Stimulated activated memory B cell treated with anti-CD40 and anti-IgM and Interleukin-4, amounts not matched to agents 10 μg/mL and 1 μg/mL and 100 μg/mL, for 72 hours (primary cell): Measurements from ENCODE around the gene C1orf21.
A peak's percentile ranks its signal among the peaks of the same experiment; 100 is the strongest.

Experiments used
- ATAC-seq: fragments of 150-1000 bp; cut with Tn5 transposase; 2 replicates; pipeline ENCODE4 v1.10.0; 2021
- H3K27ac Mint-ChIP-seq: one replicate; pipeline ENCODE4 v1.8.0; 2022; ENCODE audit warnings: mild to moderate bottlenecking, mixed read lengths
- H3K27me3 Mint-ChIP-seq: one replicate; pipeline ENCODE4 v1.8.0; 2022; ENCODE audit warnings: mixed read lengths
- H3K36me3 Mint-ChIP-seq: one replicate; pipeline ENCODE4 v1.8.0; 2022; ENCODE audit warnings: mixed read lengths
- H3K4me1 Mint-ChIP-seq: one replicate; pipeline ENCODE4 v1.8.0; 2022; ENCODE audit warnings: mixed read lengths
- H3K4me3 Mint-ChIP-seq: one replicate; pipeline ENCODE4 v1.8.0; 2022; ENCODE audit warnings: mild to moderate bottlenecking, moderate library complexity, mixed read lengths
- H3K9me3 Mint-ChIP-seq: one replicate; pipeline ENCODE4 v1.8.0; 2022; ENCODE audit warnings: mixed read lengths

The C1orf21 gene

GRCh38 chr1:184373155-184373554 is 13.7 kb upstream of the C1orf21 start:
- H3K4me1 Mint-ChIP-seq = no peaks in the 10 kb centered on the region
- H3K36me3 Mint-ChIP-seq = no peaks in the 10 kb centered on the region
- H3K4me3 Mint-ChIP-seq = no peak overlapping the region
- ATAC-seq = peak; percentile 6
- H3K27ac Mint-ChIP-seq = no peak overlapping the region
- H3K27me3 Mint-ChIP-seq = peaks cover 22% of the 10 kb centered on the region
- no peaks in the 10 kb centered on the region for H3K9me3 Mint-ChIP-seq

DNA sequence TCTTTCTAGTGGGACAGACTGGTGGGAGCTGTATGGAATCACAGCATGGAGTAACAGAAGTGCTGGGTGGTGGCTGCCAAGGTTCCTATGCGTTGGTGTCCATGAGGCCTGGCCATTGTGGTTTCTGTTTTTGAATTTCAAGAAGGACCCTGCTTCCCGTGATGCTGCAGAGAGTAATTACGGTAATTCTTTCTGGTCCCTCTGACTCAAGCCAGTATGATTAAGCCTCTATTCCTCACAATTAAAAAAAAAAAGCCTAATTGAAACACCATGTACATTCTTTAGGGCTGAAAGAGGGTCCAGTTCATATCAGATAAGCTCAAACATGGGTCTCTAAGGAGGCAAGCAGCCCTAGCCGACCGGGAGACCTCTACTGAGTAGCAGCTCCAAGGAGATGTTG is 10.5 kb upstream of the C1orf21 start:
- Mint-ChIP-seq H3K36me3 (no peaks in the 10 kb centered on the region), H3K9me3 (no peaks in the 10 kb centered on the region), H3K4me3 (no peak overlapping the region), H3K27me3 (peaks cover 27% of the 10 kb centered on the region), H3K4me1 (no peaks in the 10 kb centered on the region), H3K27ac (no peak overlapping the region)
- ATAC-seq = no peak

- Mint-ChIP-seq H3K27ac (no peak overlapping the region), H3K4me3 (no peak overlapping the region), H3K27me3 (peaks cover 42% of the 10 kb centered on the region), H3K4me1 (no peaks in the 10 kb centered on the region), H3K9me3 (no peaks in the 10 kb centered on the region), H3K36me3 (no peaks in the 10 kb centered on the region)
- no peak for ATAC-seq
Measured at GRCh38 chr1:184379111-184379752, 7.6 kb upstream of the C1orf21 start.

- H3K4me1 Mint-ChIP-seq = peaks cover 3% of the 10 kb centered on the region
- no peak overlapping the region for H3K27ac Mint-ChIP-seq
- H3K4me3 Mint-ChIP-seq = no peak overlapping the region
- no peak for ATAC-seq
- H3K9me3 Mint-ChIP-seq = no peaks in the 10 kb centered on the region
- no peaks in the 10 kb centered on the region for H3K36me3 Mint-ChIP-seq
- H3K27me3 Mint-ChIP-seq = peaks cover 54% of the 10 kb centered on the region
Measured at GRCh38 chr1:184380468-184380867, 6.4 kb upstream of the C1orf21 start.

DNA sequence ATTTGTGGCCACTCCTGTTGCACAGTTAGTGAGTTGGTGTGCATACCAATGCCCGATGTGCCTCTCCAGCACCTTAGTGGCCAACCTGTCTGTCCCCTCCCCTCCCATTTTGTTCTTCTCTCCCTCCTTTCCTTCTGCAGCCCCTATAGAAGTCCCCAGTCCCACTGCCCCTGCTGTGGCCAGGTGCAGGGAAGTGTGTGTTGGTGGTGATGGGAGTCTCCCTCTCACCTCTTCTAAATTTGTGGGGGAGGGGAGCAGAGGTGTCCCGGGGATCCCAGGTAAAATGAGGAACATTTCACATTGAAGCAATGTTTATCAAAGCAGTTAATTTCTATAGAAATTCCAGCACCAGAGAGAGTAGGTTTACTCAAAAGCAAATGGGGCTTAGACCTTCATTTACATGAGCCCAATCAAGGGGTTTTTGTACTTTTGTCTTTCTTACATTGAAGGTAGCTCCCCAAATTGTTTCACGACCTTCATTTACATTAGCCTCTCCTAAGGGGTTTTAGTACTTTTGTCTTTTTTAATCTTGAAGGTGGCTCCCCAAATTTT is 3.0 kb upstream of the C1orf21 start:
- ATAC-seq = no peak
- Mint-ChIP-seq H3K4me3 (no peak overlapping the region), H3K9me3 (no peaks in the 10 kb centered on the region), H3K27ac (no peak overlapping the region), H3K4me1 (peaks cover 29% of the 10 kb centered on the region), H3K27me3 (peaks cover 73% of the 10 kb centered on the region), H3K36me3 (no peaks in the 10 kb centered on the region)

GRCh38 chr1:184385865-184386311 is 941 bp upstream of the C1orf21 start:
- Mint-ChIP-seq H3K4me3 (peak overlapping the region; percentile 69), H3K36me3 (no peaks in the 10 kb centered on the region), H3K9me3 (no peaks in the 10 kb centered on the region), H3K27ac (no peak overlapping the region), H3K4me1 (peaks cover 29% of the 10 kb centered on the region), H3K27me3 (peaks cover 83% of the 10 kb centered on the region)
- no peak for ATAC-seq

DNA sequence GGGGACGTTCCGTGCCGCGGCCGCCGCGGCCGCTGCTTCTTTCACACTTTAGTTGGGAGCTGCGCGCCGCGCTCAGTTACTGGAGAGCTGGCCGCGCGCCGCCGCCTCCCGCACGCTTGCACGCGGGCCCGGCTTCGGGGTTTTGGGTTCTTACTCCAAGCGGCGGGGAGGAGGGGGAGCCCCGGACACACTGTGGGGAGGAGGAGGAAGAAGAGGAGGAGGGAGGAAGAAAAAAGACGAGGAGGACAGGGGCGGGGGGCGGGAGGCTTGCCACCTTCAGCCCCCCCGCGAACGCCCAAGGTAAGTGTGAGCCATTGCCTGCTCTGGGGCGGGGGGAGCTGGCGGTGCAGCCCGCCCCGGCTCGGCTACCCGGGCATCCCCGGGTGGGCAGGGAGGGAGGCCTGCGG is 243 bp downstream of the C1orf21 start:
- Mint-ChIP-seq H3K36me3 (no peaks in the 10 kb centered on the region), H3K4me1 (peaks cover 29% of the 10 kb centered on the region), H3K27ac (no peak overlapping the region), H3K9me3 (no peaks in the 10 kb centered on the region), H3K27me3 (peaks cover 72% of the 10 kb centered on the region), H3K4me3 (peak overlapping the region; percentile 92)
- no peak for ATAC-seq

GRCh38 chr1:184387476-184388318 is 868 bp downstream of the C1orf21 start:
- no peak overlapping the region for H3K27ac Mint-ChIP-seq
- no peaks in the 10 kb centered on the region for H3K36me3 Mint-ChIP-seq
- no peak for ATAC-seq
- no peaks in the 10 kb centered on the region for H3K9me3 Mint-ChIP-seq
- peaks cover 69% of the 10 kb centered on the region for H3K27me3 Mint-ChIP-seq
- H3K4me3 Mint-ChIP-seq = peak overlapping the region; percentile 63
- H3K4me1 Mint-ChIP-seq = peaks cover 29% of the 10 kb centered on the region

DNA sequence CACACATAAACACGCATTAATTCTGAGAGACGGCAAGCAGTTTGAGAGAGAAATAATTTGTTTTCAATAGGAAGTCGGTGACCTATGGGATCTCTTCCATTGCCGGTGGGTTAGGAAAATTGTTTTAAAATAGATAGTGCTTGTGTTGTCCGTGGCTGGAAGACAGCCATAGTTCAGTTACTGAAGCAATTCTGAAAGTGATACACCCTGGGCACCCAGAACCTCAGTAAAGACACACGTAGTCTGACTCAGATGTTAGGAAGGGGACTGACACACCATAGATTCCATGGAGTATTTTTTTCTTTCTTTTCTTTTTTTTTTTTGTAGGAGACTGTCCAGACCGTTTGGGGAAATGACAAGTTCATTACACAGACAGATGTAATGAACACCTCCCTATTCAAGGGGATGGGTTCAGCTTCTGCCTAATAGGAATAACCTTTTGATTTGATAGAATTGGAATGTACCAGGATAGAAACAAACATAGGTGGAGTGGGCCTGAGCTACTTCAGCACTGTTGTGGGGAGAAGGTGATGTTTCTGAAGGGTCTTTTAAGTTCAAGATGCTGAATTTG is 1.6 kb downstream of the C1orf21 start:
- peaks cover 29% of the 10 kb centered on the region for H3K4me1 Mint-ChIP-seq
- H3K27me3 Mint-ChIP-seq = peaks cover 64% of the 10 kb centered on the region
- H3K27ac Mint-ChIP-seq = no peak overlapping the region
- H3K36me3 Mint-ChIP-seq = no peaks in the 10 kb centered on the region
- no peaks in the 10 kb centered on the region for H3K9me3 Mint-ChIP-seq
- H3K4me3 Mint-ChIP-seq = peak overlapping the region; percentile 63
- ATAC-seq = no peak

DNA sequence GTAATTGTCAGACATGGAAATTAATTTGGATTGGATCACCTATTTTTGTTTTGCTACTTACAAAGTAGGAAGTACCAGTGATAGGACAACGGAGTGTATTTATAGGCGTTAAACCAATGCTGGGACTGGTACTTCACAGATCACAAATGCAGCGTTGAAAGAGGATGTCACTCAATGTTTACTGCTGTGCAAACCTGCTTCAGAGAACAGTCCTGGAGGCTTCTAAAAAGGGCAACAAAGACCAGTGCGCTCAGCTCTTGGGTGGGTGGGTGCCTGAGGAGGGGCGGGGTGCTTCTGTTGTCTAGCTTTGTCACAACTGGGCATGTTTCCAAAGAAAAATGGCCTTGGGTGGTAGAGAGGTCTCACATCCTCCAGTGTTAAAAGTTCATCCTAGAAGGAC is 2.1 kb downstream of the C1orf21 start:
- no peak for ATAC-seq
- no peak overlapping the region for H3K27ac Mint-ChIP-seq
- H3K4me1 Mint-ChIP-seq = peaks cover 29% of the 10 kb centered on the region
- peaks cover 58% of the 10 kb centered on the region for H3K27me3 Mint-ChIP-seq
- H3K36me3 Mint-ChIP-seq = no peaks in the 10 kb centered on the region
- no peaks in the 10 kb centered on the region for H3K9me3 Mint-ChIP-seq
- no peak overlapping the region for H3K4me3 Mint-ChIP-seq

DNA sequence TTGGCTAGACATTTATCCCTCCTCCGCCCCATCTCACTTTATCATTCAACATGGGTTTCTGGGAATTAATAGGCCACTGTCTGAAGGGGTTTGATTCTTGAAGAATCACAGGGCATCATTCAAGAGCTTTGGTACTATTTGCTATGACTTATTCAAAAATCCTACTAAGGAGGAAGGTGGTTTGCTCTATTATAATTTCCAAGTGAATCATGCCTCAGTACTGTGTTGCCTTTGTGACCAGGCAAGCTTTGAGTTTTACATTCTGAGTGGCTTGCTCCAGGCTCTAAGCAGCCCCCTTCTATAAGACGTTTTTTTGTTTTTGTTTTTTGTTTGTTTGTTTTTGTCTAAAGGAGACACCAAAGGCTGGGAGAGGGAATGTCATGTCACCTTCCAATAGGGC is 2.6 kb downstream of the C1orf21 start:
- peaks cover 54% of the 10 kb centered on the region for H3K27me3 Mint-ChIP-seq
- H3K36me3 Mint-ChIP-seq = no peaks in the 10 kb centered on the region
- no peak for ATAC-seq
- peaks cover 29% of the 10 kb centered on the region for H3K4me1 Mint-ChIP-seq
- H3K9me3 Mint-ChIP-seq = no peaks in the 10 kb centered on the region
- H3K4me3 Mint-ChIP-seq = no peak overlapping the region
- H3K27ac Mint-ChIP-seq = no peak overlapping the region

GRCh38 chr1:184390889-184391288 is 4.1 kb downstream of the C1orf21 start:
- Mint-ChIP-seq H3K9me3 (no peaks in the 10 kb centered on the region), H3K27me3 (peaks cover 39% of the 10 kb centered on the region), H3K4me3 (no peak overlapping the region), H3K4me1 (peaks cover 21% of the 10 kb centered on the region), H3K27ac (no peak overlapping the region), H3K36me3 (no peaks in the 10 kb centered on the region)
- ATAC-seq = no peak

- Mint-ChIP-seq H3K9me3 (no peaks in the 10 kb centered on the region), H3K27ac (no peak overlapping the region), H3K27me3 (peaks cover 30% of the 10 kb centered on the region), H3K4me1 (peaks cover 15% of the 10 kb centered on the region), H3K4me3 (no peak overlapping the region), H3K36me3 (no peaks in the 10 kb centered on the region)
- ATAC-seq = no peak
Measured at GRCh38 chr1:184392067-184392466, 5.2 kb downstream of the C1orf21 start.

DNA sequence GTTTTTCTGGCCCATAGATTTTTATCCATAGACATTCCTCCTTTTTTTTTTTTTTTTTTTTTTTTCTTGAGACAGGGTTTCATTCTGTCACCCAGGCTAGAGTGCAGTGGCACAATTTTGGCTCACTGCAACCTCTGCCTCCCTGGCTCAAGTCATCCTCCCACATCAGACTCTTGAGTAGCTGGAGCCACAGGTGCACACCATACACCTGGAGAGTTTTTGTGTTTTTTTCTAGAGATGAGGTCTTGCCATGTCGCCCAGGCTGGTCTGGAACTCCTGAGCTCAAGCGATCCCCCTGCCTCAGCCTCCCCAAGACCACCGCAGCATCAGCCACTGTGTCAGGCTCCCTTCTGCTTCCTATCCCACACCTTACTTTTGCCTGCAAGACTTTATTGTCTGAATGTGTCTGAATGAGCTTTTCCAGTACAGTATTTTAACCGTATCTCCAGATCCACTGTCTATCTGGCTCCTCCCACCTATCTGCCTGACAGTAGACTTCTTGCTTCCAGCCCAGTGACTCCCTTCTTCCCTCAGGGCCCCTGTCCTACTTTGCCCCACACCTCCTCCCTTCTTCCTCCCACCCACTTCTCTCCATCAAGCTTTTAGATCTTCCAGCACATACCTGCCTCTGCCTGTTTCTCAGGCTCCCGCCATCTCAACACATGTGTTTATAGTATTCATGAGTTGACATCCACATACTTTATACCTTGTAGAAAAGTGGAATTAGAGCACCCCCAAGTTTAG is 6.1 kb downstream of the C1orf21 start:
- H3K9me3 Mint-ChIP-seq = no peaks in the 10 kb centered on the region
- peaks cover 8% of the 10 kb centered on the region for H3K4me1 Mint-ChIP-seq
- ATAC-seq = no peak
- H3K36me3 Mint-ChIP-seq = no peaks in the 10 kb centered on the region
- peaks cover 21% of the 10 kb centered on the region for H3K27me3 Mint-ChIP-seq
- no peak overlapping the region for H3K27ac Mint-ChIP-seq
- no peak overlapping the region for H3K4me3 Mint-ChIP-seq

GRCh38 chr1:184393962-184394361 is 7.1 kb downstream of the C1orf21 start:
- H3K27me3 Mint-ChIP-seq = peaks cover 11% of the 10 kb centered on the region
- H3K9me3 Mint-ChIP-seq = no peaks in the 10 kb centered on the region
- H3K4me3 Mint-ChIP-seq = no peak overlapping the region
- no peak overlapping the region for H3K27ac Mint-ChIP-seq
- no peaks in the 10 kb centered on the region for H3K4me1 Mint-ChIP-seq
- no peaks in the 10 kb centered on the region for H3K36me3 Mint-ChIP-seq
- no peak for ATAC-seq
